ENCODE data around the gene UBE2S. TPM values are rescaled to one million over a fixed set of nuclear protein-coding genes. Genes with fewer than 3 reads are reported as not detected.
A peak's percentile ranks its signal among the peaks of the same experiment; 100 is the strongest.

The UBE2S gene
- total RNA-seq, 2 experiments from 2014 or later = 267 to 275 TPM

- POLR2A ChIA-PET = no interaction called here
These were observed 33.4 kb downstream of the UBE2S start for GRCh38 chr19:55373993-55374757.

GRCh38 chr19:55373306-55373992 lies 34.1 kb downstream of the UBE2S start:
- H3K4me1 Mint-ChIP-seq (ENCODE audit: low read depth) = peaks cover 6% of the 10 kb centered on the region
- H3K9me3 Mint-ChIP-seq = no peaks in the 10 kb centered on the region
- DNase-seq = no peak
- peaks cover 38% of the 10 kb centered on the region for H3K27me3 Mint-ChIP-seq
- ChIA-PET POLR2A (interaction anchor here (2.6 kb wide), 1 partner anchor 11 kb away, joined by 8 read pairs; the partner anchor contains the start of gene TMEM238), CTCF (interaction anchor here (0.7 kb wide), 1 partner anchor 72 kb away, joined by 5 read pairs; no protein-coding TSS in a partner anchor)
- no peak overlapping the region for H3K4me3 Mint-ChIP-seq
- intact Hi-C loops (cut with micrococcal nuclease) = no loop called here
- H3K36me3 Mint-ChIP-seq = no peaks in the 10 kb centered on the region
- H3K27ac Mint-ChIP-seq = no peak overlapping the region

More at GRCh38 chr19:55373993-55374757, 33.4 kb downstream of the UBE2S start:
- no peak for DNase-seq
- intact Hi-C loops (cut with micrococcal nuclease) = no loop called here
- Mint-ChIP-seq H3K4me3 (no peak overlapping the region), H3K27me3 (peaks cover 33% of the 10 kb centered on the region), H3K36me3 (no peaks in the 10 kb centered on the region), H3K27ac (no peak overlapping the region), H3K4me1 (ENCODE audit: low read depth) (peaks cover 6% of the 10 kb centered on the region), H3K9me3 (no peaks in the 10 kb centered on the region)
- CTCF ChIA-PET = no interaction called here

- POLR2A ChIA-PET = interaction anchor here (2.6 kb wide), 1 partner anchor 12 kb away, joined by 8 read pairs; the partner anchor contains the start of gene TMEM238
- CTCF ChIA-PET = interaction anchor here (0.7 to 1.0 kb wide), 2 partner anchors 11 to 71 kb away, joined by 3 to 5 read pairs; partner anchors contain the start of gene TMEM238
These were observed 35.1 kb downstream of the UBE2S start for GRCh38 chr19:55372316-55373081.

GRCh38 chr19:55370305-55370988 lies 37.1 kb downstream of the UBE2S start, which contains the start of gene IL11:
TSS of gene IL11 (minus strand) at chr19:55370463. CDS start at chr19:55370310, 153 bp downstream.
- H3K27ac Mint-ChIP-seq = no peak within 1 kb of the TSS
- CTCF ChIA-PET = no interaction called here
- no peaks in the 10 kb centered on the region for H3K9me3 Mint-ChIP-seq
- intact Hi-C loops (cut with micrococcal nuclease) = no loop called here
- peaks cover 6% of the 10 kb centered on the region for H3K4me1 Mint-ChIP-seq (ENCODE audit: low read depth)
- DNase-seq = no peak
- H3K4me3 Mint-ChIP-seq = peak within 1 kb of the TSS; percentile 57
- no peaks in the 10 kb centered on the region for H3K36me3 Mint-ChIP-seq
- H3K27me3 Mint-ChIP-seq = peaks cover 43% of the 10 kb centered on the region
- POLR2A ChIA-PET = interaction anchor here (2.6 kb wide), 1 partner anchor 14 kb away, joined by 8 read pairs; the partner anchor contains the start of gene TMEM238

More at GRCh38 chr19:55372316-55373081, 35.1 kb downstream of the UBE2S start:
- no peak overlapping the region for H3K4me3 Mint-ChIP-seq
- intact Hi-C loops (cut with micrococcal nuclease) = no loop called here
- no peaks in the 10 kb centered on the region for H3K9me3 Mint-ChIP-seq
- H3K27ac Mint-ChIP-seq = no peak overlapping the region
- H3K4me1 Mint-ChIP-seq (ENCODE audit: low read depth) = peaks cover 6% of the 10 kb centered on the region
- DNase-seq = no peak
- no peaks in the 10 kb centered on the region for H3K36me3 Mint-ChIP-seq
- peaks cover 41% of the 10 kb centered on the region for H3K27me3 Mint-ChIP-seq

GRCh38 chr19:55369653-55370304 lies 37.8 kb downstream of the UBE2S start:
- ChIA-PET POLR2A (no interaction called here), CTCF (interaction anchor here (0.9 kb wide), 1 partner anchor 68 kb away, joined by 4 read pairs; no protein-coding TSS in a partner anchor)
- no peaks in the 10 kb centered on the region for H3K9me3 Mint-ChIP-seq
- H3K4me3 Mint-ChIP-seq = peak overlapping the region; percentile 57
- no peak overlapping the region for H3K27ac Mint-ChIP-seq
- intact Hi-C loops (cut with micrococcal nuclease) = no loop called here
- H3K36me3 Mint-ChIP-seq = no peaks in the 10 kb centered on the region
- peak; percentile 43 for DNase-seq
- H3K27me3 Mint-ChIP-seq = peaks cover 41% of the 10 kb centered on the region
- H3K4me1 Mint-ChIP-seq (ENCODE audit: low read depth) = peaks cover 6% of the 10 kb centered on the region

- Mint-ChIP-seq H3K27me3 (peaks cover 40% of the 10 kb centered on the region), H3K27ac (no peak overlapping the region), H3K4me3 (no peak overlapping the region), H3K4me1 (ENCODE audit: low read depth) (peaks cover 6% of the 10 kb centered on the region), H3K36me3 (no peaks in the 10 kb centered on the region), H3K9me3 (no peaks in the 10 kb centered on the region)
- DNase-seq = peak; percentile 34
- ChIA-PET POLR2A (interaction anchor here (1.4 kb wide), 1 partner anchor 15 kb away, joined by 8 read pairs; the partner anchor contains the start of gene TMEM238), CTCF (interaction anchor here (0.9 to 1.0 kb wide), 2 partner anchors 11 to 67 kb away, joined by 3 to 4 read pairs; no protein-coding TSS in a partner anchor)
- intact Hi-C loops (cut with micrococcal nuclease) = no loop called here
These were observed 38.7 kb downstream of the UBE2S start for GRCh38 chr19:55368701-55369563.

- H3K36me3 Mint-ChIP-seq = no peaks in the 10 kb centered on the region
- ChIA-PET CTCF (interaction anchor here (1.0 kb wide), 1 partner anchor 11 kb away, joined by 3 read pairs; no protein-coding TSS in a partner anchor), POLR2A (interaction anchor here (1.4 kb wide), 1 partner anchor 16 kb away, joined by 8 read pairs; the partner anchor contains the start of gene TMEM238)
- H3K4me3 Mint-ChIP-seq = no peak overlapping the region
- DNase-seq = no peak
- H3K4me1 Mint-ChIP-seq (ENCODE audit: low read depth) = peaks cover 6% of the 10 kb centered on the region
- no peak overlapping the region for H3K27ac Mint-ChIP-seq
- intact Hi-C loops (cut with micrococcal nuclease) = no loop called here
- peaks cover 35% of the 10 kb centered on the region for H3K27me3 Mint-ChIP-seq
- H3K9me3 Mint-ChIP-seq = no peaks in the 10 kb centered on the region
These were observed 39.5 kb downstream of the UBE2S start for GRCh38 chr19:55368106-55368505.

GRCh38 chr19:55366790-55367189 lies 40.8 kb downstream of the UBE2S start:
- Mint-ChIP-seq H3K4me3 (no peak overlapping the region), H3K4me1 (ENCODE audit: low read depth) (peaks cover 6% of the 10 kb centered on the region), H3K36me3 (no peaks in the 10 kb centered on the region), H3K9me3 (no peaks in the 10 kb centered on the region), H3K27ac (no peak overlapping the region), H3K27me3 (peaks cover 27% of the 10 kb centered on the region)
- intact Hi-C loops (cut with micrococcal nuclease) = no loop called here
- CTCF ChIA-PET = no interaction called here
- no peak for DNase-seq
- POLR2A ChIA-PET = no interaction called here

GRCh38 chr19:55365964-55366363 lies 41.6 kb downstream of the UBE2S start:
- no peaks in the 10 kb centered on the region for H3K36me3 Mint-ChIP-seq
- DNase-seq = no peak
- peaks cover 6% of the 10 kb centered on the region for H3K4me1 Mint-ChIP-seq (ENCODE audit: low read depth)
- ChIA-PET CTCF (no interaction called here), POLR2A (no interaction called here)
- intact Hi-C loops (cut with micrococcal nuclease) = no loop called here
- H3K27me3 Mint-ChIP-seq = peaks cover 21% of the 10 kb centered on the region
- H3K9me3 Mint-ChIP-seq = no peaks in the 10 kb centered on the region
- H3K27ac Mint-ChIP-seq = no peak overlapping the region
- H3K4me3 Mint-ChIP-seq = no peak overlapping the region

- CTCF ChIA-PET = no interaction called here
- no peak overlapping the region for H3K4me3 Mint-ChIP-seq
- POLR2A ChIA-PET = no interaction called here
These were observed 42.3 kb downstream of the UBE2S start for GRCh38 chr19:55365245-55365644.

More at GRCh38 chr19:55365245-55365644, 42.3 kb downstream of the UBE2S start:
- peaks cover 15% of the 10 kb centered on the region for H3K27me3 Mint-ChIP-seq
- DNase-seq = no peak
- no peak overlapping the region for H3K27ac Mint-ChIP-seq
- no peaks in the 10 kb centered on the region for H3K36me3 Mint-ChIP-seq
- H3K9me3 Mint-ChIP-seq = no peaks in the 10 kb centered on the region
- H3K4me1 Mint-ChIP-seq (ENCODE audit: low read depth) = peaks cover 4% of the 10 kb centered on the region
- intact Hi-C loops (cut with micrococcal nuclease) = no loop called here

Measured in activated CD4-positive, alpha-beta memory T cell treated with anti-CD3 and anti-CD28 coated beads for 36 hours (primary cell).